Natural killer cell (primary cell): ENCODE data around the gene HSPB9. TPM values are rescaled to one million over a fixed set of nuclear protein-coding genes. Genes with fewer than 3 reads are reported as not detected.

Experiments
- ATAC-seq, 3 donors: fragments of 150-1000 bp in 2 of 3; fragments of 200-7000 bp in 1 of 3; cut with Tn5 transposase; 1 replicate in 1 of 3; 2 replicates in 2 of 3; pipeline ENCODE4 v1.10.0; 2021; ENCODE audit warnings: mild to moderate bottlenecking in 2 of 3, moderate library complexity in 2 of 3
- DNase-seq, 2 donors: peaks; one replicate each; pipeline versions ENCODE4 v3.0.0 to v3.0.0-alpha.2; 2013 to 2021; ENCODE audit warnings: mixed read lengths in 1 of 2
- H3K27ac ChIP-seq: one replicate; pipeline ENCODE4 v1.5.1; 2013; ENCODE audit warnings: mild to moderate bottlenecking, low read length
- H3K27me3 ChIP-seq: one replicate; pipeline ENCODE4 v1.6.1; 2013; ENCODE audit warnings: low read length; ENCODE audit not compliant: control insufficient read depth, insufficient read depth
- H3K36me3 ChIP-seq: one replicate; pipeline ENCODE4 v1.6.1; 2013; ENCODE audit warnings: low read length; ENCODE audit not compliant: control insufficient read depth, insufficient read depth
- H3K4me1 ChIP-seq: one replicate; pipeline ENCODE4 v1.6.1; 2013; ENCODE audit warnings: low read length; ENCODE audit not compliant: control insufficient read depth, insufficient read depth
- H3K4me3 ChIP-seq: one replicate; pipeline ENCODE4 v1.5.1; 2013; ENCODE audit warnings: low read length
- H3K9me3 ChIP-seq: one replicate; pipeline ENCODE4 v1.6.1; 2013; ENCODE audit warnings: low read length; ENCODE audit not compliant: control insufficient read depth, insufficient read depth
- H3K27ac Mint-ChIP-seq, 2 donors: one replicate each; pipeline ENCODE4 v1.8.0; 2022; ENCODE audit warnings: mild to moderate bottlenecking in 2 of 2, mixed read lengths in 2 of 2, moderate library complexity in 1 of 2
- H3K27me3 Mint-ChIP-seq, 2 donors: one replicate each; pipeline ENCODE4 v1.8.0; 2022; ENCODE audit warnings: low read depth in 2 of 2, mixed read lengths in 2 of 2
- H3K36me3 Mint-ChIP-seq: one replicate; pipeline ENCODE4 v1.8.0; 2022; ENCODE audit warnings: mixed read lengths
- H3K4me1 Mint-ChIP-seq, 2 donors: one replicate each; pipeline ENCODE4 v1.8.0; 2022; ENCODE audit warnings: mixed read lengths in 2 of 2
- H3K4me3 Mint-ChIP-seq: one replicate; pipeline ENCODE4 v1.8.0; 2022; ENCODE audit warnings: mild to moderate bottlenecking, moderate library complexity, mixed read lengths
- H3K9me3 Mint-ChIP-seq, 2 donors: one replicate each; pipeline ENCODE4 v1.8.0; 2022; ENCODE audit warnings: mixed read lengths in 2 of 2
- WGBS: methylation state at CpG from one replicate; pipeline ENCODE4 v1.1.7; 2013; ENCODE audit warnings: missing lambda C conversion rate; ENCODE audit not compliant: insufficient coverage; 5-methylcytosine and 5-hydroxymethylcytosine counted together
- intact Hi-C: fragments of 100-400 bp; cut with micrococcal nuclease; formaldehyde crosslinking; loops from one replicate; pipeline ENCODE4 v1.14.2; 2022
- total RNA-seq, 4 donors: library from RNA; stranded (reverse); fragments of 120-200 nt in 1 of 4; gene quantifications; one replicate each; pipeline versions ENCODE4 v1.2.3 to v1.2.4, GENCODE V29; 2013 to 2022
- TF ChIP-seq, protein P1 (sequence below): fragments of 200-600 bp; IDR thresholded peaks from one replicate; pipeline ENCODE4 v1.8.0; 2022; ENCODE audit warnings: antibody characterized with exemption

HSPB9 gene
- total RNA-seq, 3 donors from 2014 or later (not counting 1 experiment from before 2014, with no cell fraction given): not detected

DNA sequence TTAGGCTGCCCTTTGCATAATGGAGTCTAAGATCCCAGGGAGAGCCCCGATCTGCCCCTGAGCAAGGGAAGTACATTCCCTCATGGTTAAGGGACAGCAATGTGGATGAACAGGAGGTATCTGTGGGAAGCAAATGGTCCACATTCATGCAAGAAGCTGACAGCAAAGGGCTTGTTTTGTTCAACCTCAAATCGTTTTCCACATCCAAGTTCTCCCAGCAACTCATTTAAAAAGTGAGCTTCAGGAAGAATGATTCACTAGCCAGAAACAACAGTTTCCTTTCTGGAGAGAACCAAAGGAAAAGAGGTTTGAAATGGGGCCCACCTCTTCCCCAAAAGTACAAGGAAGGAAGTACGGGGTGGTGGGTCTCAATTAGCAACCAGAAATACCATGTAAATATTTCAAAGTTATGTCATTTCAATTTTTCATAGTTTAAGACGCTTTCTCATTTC is 9.4 kb downstream of the HSPB9 start:
- Histone ChIP-seq H3K36me3 (peaks cover 50% of the 10 kb centered on the region), H3K9me3 (no peaks in the 10 kb centered on the region), H3K4me1 (peaks cover 38% of the 10 kb centered on the region), H3K4me3 (no peak overlapping the region), H3K27me3 (no peaks in the 10 kb centered on the region), H3K27ac (no peak overlapping the region)
- TF ChIP-seq, protein P1, sequence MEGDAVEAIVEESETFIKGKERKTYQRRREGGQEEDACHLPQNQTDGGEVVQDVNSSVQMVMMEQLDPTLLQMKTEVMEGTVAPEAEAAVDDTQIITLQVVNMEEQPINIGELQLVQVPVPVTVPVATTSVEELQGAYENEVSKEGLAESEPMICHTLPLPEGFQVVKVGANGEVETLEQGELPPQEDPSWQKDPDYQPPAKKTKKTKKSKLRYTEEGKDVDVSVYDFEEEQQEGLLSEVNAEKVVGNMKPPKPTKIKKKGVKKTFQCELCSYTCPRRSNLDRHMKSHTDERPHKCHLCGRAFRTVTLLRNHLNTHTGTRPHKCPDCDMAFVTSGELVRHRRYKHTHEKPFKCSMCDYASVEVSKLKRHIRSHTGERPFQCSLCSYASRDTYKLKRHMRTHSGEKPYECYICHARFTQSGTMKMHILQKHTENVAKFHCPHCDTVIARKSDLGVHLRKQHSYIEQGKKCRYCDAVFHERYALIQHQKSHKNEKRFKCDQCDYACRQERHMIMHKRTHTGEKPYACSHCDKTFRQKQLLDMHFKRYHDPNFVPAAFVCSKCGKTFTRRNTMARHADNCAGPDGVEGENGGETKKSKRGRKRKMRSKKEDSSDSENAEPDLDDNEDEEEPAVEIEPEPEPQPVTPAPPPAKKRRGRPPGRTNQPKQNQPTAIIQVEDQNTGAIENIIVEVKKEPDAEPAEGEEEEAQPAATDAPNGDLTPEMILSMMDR: no peak
- DNase-seq (no peak), ATAC-seq (no peak)
- H3K27ac Mint-ChIP-seq: no peak overlapping the region
- no peak overlapping the region for H3K4me3 Mint-ChIP-seq
- WGBS: 35% methylated on average over 4 of the region's 4 CpGs
- intact Hi-C loops: no loop called here
- peaks cover 48 to 56% of the 10 kb centered on the region in 2 donors for H3K4me1 Mint-ChIP-seq
- no peaks in the 10 kb centered on the region for H3K9me3 Mint-ChIP-seq
- peaks cover 6% of the 10 kb centered on the region for H3K36me3 Mint-ChIP-seq
- H3K27me3 Mint-ChIP-seq: no peaks in the 10 kb centered on the region

DNA sequence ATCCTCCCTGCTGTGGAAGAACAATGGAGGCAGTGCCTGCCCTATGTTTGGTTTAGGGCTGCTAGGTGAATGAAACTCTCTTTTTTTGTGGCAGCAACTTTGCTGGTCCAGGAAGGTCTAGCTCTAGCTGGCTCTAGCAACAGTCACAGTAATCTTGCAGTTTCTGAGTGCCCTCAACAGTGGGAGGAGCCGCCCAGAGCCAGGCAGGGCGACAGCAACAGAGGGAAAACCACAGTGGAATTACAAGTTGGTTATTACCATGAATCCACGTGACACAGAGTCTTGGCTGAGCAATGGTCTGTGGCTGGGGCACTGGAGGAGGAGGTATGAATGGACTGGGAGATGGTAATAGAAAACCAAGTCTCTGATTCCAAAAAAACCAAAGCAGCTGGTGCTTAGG is 10.3 kb downstream of the HSPB9 start:
- Mint-ChIP-seq H3K4me3 (peak overlapping the region; percentile 14), H3K4me1 (peaks cover 48 to 62% of the 10 kb centered on the region in 2 donors), H3K36me3 (no peaks in the 10 kb centered on the region), H3K27ac (peak overlapping the region; percentile 81 to 89), H3K27me3 (no peaks in the 10 kb centered on the region), H3K9me3 (no peaks in the 10 kb centered on the region)
- DNase-seq: peak in 1 of 2 donors; percentile 28
- intact Hi-C loops: no loop called here
- 8% methylated on average over 3 of the region's 3 CpGs for WGBS
- H3K36me3 ChIP-seq: peaks cover 40% of the 10 kb centered on the region
- no peaks in the 10 kb centered on the region for H3K9me3 ChIP-seq
- H3K27ac ChIP-seq: peak overlapping the region; percentile 2
- peak; percentile 53 to 79 (median 73) for ATAC-seq
- TF ChIP-seq, protein P1: no peak
- peaks cover 38% of the 10 kb centered on the region for H3K4me1 ChIP-seq
- no peaks in the 10 kb centered on the region for H3K27me3 ChIP-seq
- H3K4me3 ChIP-seq: no peak overlapping the region

DNA sequence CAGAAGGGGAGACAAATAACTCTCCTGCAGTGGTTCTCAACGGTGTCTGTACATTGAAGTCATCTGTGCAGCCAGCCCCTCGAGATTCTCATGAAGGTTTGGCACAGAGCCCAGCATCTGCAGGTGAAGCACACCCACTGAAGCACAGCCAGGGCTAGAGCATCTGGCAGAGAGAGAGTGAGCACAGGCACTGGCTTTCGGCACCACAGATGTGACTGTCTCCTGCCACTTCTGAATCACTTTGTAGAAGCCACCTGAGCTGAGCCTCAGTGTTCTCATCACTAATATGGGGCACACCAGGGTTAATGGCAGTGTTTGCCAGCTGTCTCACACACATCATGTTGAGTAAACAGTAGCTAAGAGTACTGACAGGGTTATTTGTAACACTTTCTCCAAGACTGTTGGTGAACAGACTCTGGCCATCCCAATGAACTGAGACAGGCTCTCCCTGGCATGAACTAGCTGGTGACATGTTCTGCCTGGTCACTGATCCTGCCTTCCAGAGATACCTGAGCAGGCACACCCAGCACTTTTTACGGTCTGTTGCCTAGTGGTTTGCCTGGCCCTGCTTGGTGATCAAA is 10.9 kb downstream of the HSPB9 start:
- Mint-ChIP-seq H3K27ac (peak overlapping the region; percentile 81 to 89), H3K4me3 (no peak overlapping the region), H3K9me3 (no peaks in the 10 kb centered on the region), H3K36me3 (no peaks in the 10 kb centered on the region), H3K4me1 (peaks cover 48 to 65% of the 10 kb centered on the region in 2 donors), H3K27me3 (no peaks in the 10 kb centered on the region)
- ATAC-seq (peak; percentile 26 to 39 (median 27)), DNase-seq (peak in 1 of 2 donors; percentile 68)
- Histone ChIP-seq H3K36me3 (peaks cover 34% of the 10 kb centered on the region), H3K27me3 (no peaks in the 10 kb centered on the region), H3K9me3 (no peaks in the 10 kb centered on the region), H3K4me3 (no peak overlapping the region), H3K27ac (peak overlapping the region; percentile 2), H3K4me1 (peaks cover 38% of the 10 kb centered on the region)
- TF ChIP-seq, protein P1: no peak
- intact Hi-C loops: no loop called here
- 31% methylated on average over 4 of the region's 4 CpGs for WGBS

DNA sequence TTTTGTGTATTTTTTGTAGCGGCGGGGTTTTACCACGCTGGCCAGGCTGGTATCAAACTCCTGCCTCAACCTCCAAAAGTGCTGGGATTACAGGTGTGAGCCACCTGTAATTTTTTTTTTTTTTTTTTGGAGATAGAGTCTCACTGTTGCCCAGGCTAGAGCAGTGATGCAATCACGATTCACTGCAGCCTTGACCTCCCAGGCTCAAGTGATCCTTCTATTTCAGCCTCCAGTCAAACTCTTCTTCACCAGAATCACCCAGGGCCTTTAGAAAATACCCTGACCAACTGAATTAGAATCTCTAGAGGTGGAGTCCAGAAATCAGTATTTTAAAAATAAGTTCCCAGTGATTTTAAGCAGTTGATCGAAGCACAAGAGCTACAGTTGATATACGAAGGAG is 12.5 kb downstream of the HSPB9 start:
- H3K9me3 ChIP-seq: no peaks in the 10 kb centered on the region
- TF ChIP-seq, protein P1: no peak
- H3K27me3 ChIP-seq: no peaks in the 10 kb centered on the region
- Mint-ChIP-seq H3K27ac (no peak overlapping the region), H3K4me3 (no peak overlapping the region), H3K27me3 (no peaks in the 10 kb centered on the region), H3K9me3 (no peaks in the 10 kb centered on the region), H3K4me1 (peaks cover 48 to 70% of the 10 kb centered on the region in 2 donors), H3K36me3 (no peaks in the 10 kb centered on the region)
- H3K4me1 ChIP-seq: peaks cover 41% of the 10 kb centered on the region
- H3K27ac ChIP-seq: no peak overlapping the region
- WGBS: 98% methylated on average over 6 of the region's 6 CpGs
- DNase-seq: no peak
- H3K4me3 ChIP-seq: no peak overlapping the region
- no peak for ATAC-seq
- peaks cover 21% of the 10 kb centered on the region for H3K36me3 ChIP-seq
- intact Hi-C loops: no loop called here
